Panc1 (cell line): ENCODE data around the gene LTB4R2. TPM values are rescaled to one million over a fixed set of nuclear protein-coding genes. Genes with fewer than 3 reads are reported as not detected.

Experiments
- ATAC-seq: fragments of 200-7000 bp; cut with Tn5 transposase; 2 replicates; pipeline ENCODE4 v1.9.1; 2020; ENCODE audit warnings: mild to moderate bottlenecking, moderate library complexity
- BruUV-seq: library from RNA; stranded (reverse); fragments of 400-500 nt; replicated peaks from 2 replicates; lab custom pipeline; 2021; lab: Mats Ljungman, UMichigan
- CTCF ChIA-PET: fragments of 300-600 bp; sonication (Branson Sonifier 250); formaldehyde crosslinking; loops from one replicate; lab custom pipeline; 2022; ENCODE audit warnings: antibody characterized with exemption; lab: Charles Lee
- POLR2A ChIA-PET: fragments of 300-600 bp; sonication (Branson Sonifier 250); formaldehyde crosslinking; loops from one replicate; lab custom pipeline; 2022; ENCODE audit warnings: antibody characterized with exemption; lab: Charles Lee
- DNase-seq: peaks from one replicate; pipeline ENCODE4 v3.0.0-alpha.2; 2010; ENCODE audit warnings: low read depth, low spot score
- H3K27ac ChIP-seq: 2 replicates; pipeline ENCODE4 v1.5.1; 2011; ENCODE audit warnings: mild to moderate bottlenecking, low read length, inconsistent platforms
- H3K27me3 ChIP-seq: fragments of 200-500 bp; sonication (Bioruptor generic); 2 replicates; pipeline ENCODE4 v1.6.0; 2014; ENCODE audit warnings: low read length, inconsistent platforms; ENCODE audit not compliant: control insufficient read depth, insufficient read depth
- H3K36me3 ChIP-seq: fragments of 200-500 bp; sonication (Bioruptor generic); 2 replicates; pipeline ENCODE4 v1.5.1; 2014; ENCODE audit warnings: inconsistent platforms, mild to moderate bottlenecking, low read length, moderate library complexity; ENCODE audit not compliant: control insufficient read depth, insufficient read depth
- H3K4me1 ChIP-seq: 2 replicates; pipeline ENCODE4 v1.5.1; 2011; ENCODE audit warnings: inconsistent platforms, mild to moderate bottlenecking, low read length, moderate library complexity; ENCODE audit not compliant: control insufficient read depth, insufficient read depth
- H3K4me3 ChIP-seq, 2 experiments: 2 replicates each; pipeline ENCODE4 v1.5.1; 2011 to 2012; ENCODE audit warnings: low read depth in 2 of 2, low read length in 2 of 2, mild to moderate bottlenecking in 2 of 2, inconsistent platforms in 1 of 2, moderate library complexity in 1 of 2
- H3K9me3 ChIP-seq: fragments of 200-500 bp; sonication (Bioruptor generic); 2 replicates; pipeline ENCODE4 v1.5.1; 2014; ENCODE audit warnings: low read depth, mild to moderate bottlenecking, inconsistent platforms, low read length, moderate library complexity; ENCODE audit not compliant: control insufficient read depth, insufficient read depth
- CTCF ChIP-seq: fragments of 450-650 bp; IDR thresholded peaks from 2 replicates; pipeline ENCODE4 v1.5.1; 2017; ENCODE audit warnings: mild to moderate bottlenecking
- POLR2AphosphoS5 ChIP-seq: IDR thresholded peaks from 2 replicates; pipeline ENCODE4 v1.6.1; 2012; ENCODE audit warnings: mild to moderate bottlenecking, low read depth, low read length, moderate library complexity
- SIN3A ChIP-seq: IDR thresholded peaks from 2 replicates; pipeline ENCODE4 v1.6.1; 2012; ENCODE audit warnings: low read depth, mild to moderate bottlenecking, low read length, moderate library complexity, borderline replicate concordance; ENCODE audit not compliant: insufficient read depth
- TCF7L2 ChIP-seq: IDR thresholded peaks from 2 replicates; pipeline ENCODE4 v1.6.1; 2011; ENCODE audit warnings: mild to moderate bottlenecking, low read depth, low read length, inconsistent platforms
- in situ Hi-C: cut with HindIII; loops from 2 replicates; pipeline ENCODE4 v1.10.0; 2016; ENCODE audit warnings: low sequenced_read_pairs, low pct_unique_long_range_greater_than_20kb
- intact Hi-C: fragments of 100-400 bp; cut with micrococcal nuclease; formaldehyde crosslinking; loops from one replicate; pipeline ENCODE4 v1.10.0; 2022; ENCODE audit not compliant: unreplicated experiment
- total RNA-seq: library from RNA; stranded (reverse); gene quantifications from one replicate; pipeline ENCODE4 v1.2.1, GENCODE V29; 2021; ENCODE audit not compliant: unreplicated experiment
- TF ChIP-seq, protein P1 (sequence below), 2 experiments: IDR thresholded peaks; 2 replicates each; pipeline ENCODE4 v1.6.1; 2011 to 2012; ENCODE audit warnings: low read depth in 2 of 2, control low read depth in 1 of 2, low read length in 1 of 2, mild to moderate bottlenecking in 1 of 2, moderate library complexity in 1 of 2; ENCODE audit not compliant: insufficient read depth in 1 of 2

The LTB4R2 gene
- total RNA-seq, 1 experiment from 2014 or later: 6.9 TPM

DNA sequence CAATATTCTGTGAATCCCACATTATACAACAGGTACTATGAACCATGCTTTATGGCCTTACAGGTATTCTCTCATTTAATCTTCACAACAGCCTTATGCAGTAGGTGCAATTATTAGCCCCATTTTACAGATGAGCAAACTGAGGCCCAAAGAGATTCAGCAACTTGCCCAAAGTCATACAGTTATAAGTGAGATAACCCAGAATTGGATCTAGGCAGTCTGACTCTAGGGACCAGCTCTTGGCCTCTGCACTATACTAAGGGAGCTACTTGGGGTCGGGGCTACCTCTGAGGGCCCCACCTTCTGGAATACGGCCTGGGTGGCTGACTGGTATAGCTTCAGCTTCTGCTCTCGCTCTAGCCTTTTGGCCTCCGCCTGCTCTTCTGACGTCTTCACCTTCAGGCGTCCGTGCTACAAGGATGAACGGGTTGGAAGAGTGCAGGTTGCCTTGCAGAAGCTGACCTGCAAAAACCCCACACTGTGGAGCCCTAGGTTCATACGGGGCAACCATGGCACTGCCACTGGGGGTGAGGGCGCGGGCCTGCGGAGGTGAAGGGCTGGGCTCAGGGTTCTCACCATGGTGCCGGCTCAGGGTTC lies 39.3 kb upstream of the LTB4R2 start:
- TF ChIP-seq SIN3A (no peak), POLR2AphosphoS5 (no peak), TCF7L2 (no peak), CTCF (no peak)
- TF ChIP-seq, protein P1, sequence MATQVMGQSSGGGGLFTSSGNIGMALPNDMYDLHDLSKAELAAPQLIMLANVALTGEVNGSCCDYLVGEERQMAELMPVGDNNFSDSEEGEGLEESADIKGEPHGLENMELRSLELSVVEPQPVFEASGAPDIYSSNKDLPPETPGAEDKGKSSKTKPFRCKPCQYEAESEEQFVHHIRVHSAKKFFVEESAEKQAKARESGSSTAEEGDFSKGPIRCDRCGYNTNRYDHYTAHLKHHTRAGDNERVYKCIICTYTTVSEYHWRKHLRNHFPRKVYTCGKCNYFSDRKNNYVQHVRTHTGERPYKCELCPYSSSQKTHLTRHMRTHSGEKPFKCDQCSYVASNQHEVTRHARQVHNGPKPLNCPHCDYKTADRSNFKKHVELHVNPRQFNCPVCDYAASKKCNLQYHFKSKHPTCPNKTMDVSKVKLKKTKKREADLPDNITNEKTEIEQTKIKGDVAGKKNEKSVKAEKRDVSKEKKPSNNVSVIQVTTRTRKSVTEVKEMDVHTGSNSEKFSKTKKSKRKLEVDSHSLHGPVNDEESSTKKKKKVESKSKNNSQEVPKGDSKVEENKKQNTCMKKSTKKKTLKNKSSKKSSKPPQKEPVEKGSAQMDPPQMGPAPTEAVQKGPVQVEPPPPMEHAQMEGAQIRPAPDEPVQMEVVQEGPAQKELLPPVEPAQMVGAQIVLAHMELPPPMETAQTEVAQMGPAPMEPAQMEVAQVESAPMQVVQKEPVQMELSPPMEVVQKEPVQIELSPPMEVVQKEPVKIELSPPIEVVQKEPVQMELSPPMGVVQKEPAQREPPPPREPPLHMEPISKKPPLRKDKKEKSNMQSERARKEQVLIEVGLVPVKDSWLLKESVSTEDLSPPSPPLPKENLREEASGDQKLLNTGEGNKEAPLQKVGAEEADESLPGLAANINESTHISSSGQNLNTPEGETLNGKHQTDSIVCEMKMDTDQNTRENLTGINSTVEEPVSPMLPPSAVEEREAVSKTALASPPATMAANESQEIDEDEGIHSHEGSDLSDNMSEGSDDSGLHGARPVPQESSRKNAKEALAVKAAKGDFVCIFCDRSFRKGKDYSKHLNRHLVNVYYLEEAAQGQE (IDR thresholded peaks at IDR 0.05; ENCODE audit: insufficient read depth in 1 of 2, low read depth in 2 of 2, low read length in 1 of 2): no peak
- Histone ChIP-seq H3K27ac (peak overlapping the region; percentile 84), H3K36me3 (no peaks in the 10 kb centered on the region), H3K4me1 (peaks cover 3% of the 10 kb centered on the region; the same call in 1 of the 2 replicates), H3K9me3 (no peaks in the 10 kb centered on the region), H3K4me3 (peak overlapping the region; percentile 81 to 82), H3K27me3 (no peaks in the 10 kb centered on the region)
- CTCF ChIA-PET: interaction anchor here (0.6 to 1.4 kb wide), 4 partner anchors 28 to 161 kb away, joined by 3 to 6 read pairs (median 4); partner anchors contain the start of gene TINF2
- DNase-seq (no peak), ATAC-seq (peak; percentile 46)
- POLR2A ChIA-PET: no interaction called here
- BruUV-seq: no TSS peak
- intact Hi-C loops: no loop called here
- in situ Hi-C loops: no loop called here

DNA sequence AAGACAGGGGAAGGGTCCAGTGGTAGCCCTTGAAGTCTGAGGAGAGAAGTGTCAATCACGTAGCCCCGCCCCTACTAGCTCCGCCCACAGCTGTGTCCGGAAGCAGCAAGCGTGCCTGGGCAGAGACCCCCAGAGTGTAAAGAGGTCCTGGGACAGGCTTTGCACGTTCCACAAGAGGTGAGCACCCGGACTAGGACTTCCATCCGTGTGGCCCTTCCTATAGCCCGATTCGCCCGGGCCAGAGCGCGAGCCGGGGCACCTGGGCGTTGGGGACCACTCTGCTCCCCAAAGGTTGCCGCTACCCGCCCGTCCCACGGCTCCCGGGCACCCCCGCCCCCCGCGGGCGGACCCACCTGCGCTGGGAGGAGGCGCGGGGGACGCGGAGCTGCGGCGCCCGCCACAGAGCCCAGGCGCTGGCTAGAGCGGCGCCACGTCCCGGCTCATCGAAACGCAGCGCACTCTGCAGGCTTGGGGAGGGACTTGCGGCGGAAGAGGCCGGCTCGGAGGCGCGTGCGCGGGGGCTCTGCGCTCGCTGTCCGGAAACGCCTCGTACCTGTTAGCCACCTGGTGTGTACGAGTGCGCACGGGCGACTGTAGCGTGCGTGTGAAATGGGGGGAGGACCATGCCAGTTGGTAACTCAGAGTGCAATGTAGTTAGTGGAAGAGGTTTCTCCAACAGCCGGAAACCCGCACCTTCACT lies 38.7 kb upstream of the LTB4R2 start, which contains the start of gene RABGGTA:
TSS of gene RABGGTA (minus strand) at position 464 of the 700 bp plus-strand sequence. CDS start 482 bp downstream, outside the sequence.
- no TSS peak for BruUV-seq

More for the DNA sequence above, 38.7 kb upstream of the LTB4R2 start, which contains the start of gene RABGGTA:
- ChIA-PET POLR2A (no interaction called here), CTCF (interaction anchor here (0.6 to 1.4 kb wide), 4 partner anchors 29 to 162 kb away, joined by 3 to 6 read pairs (median 4); partner anchors contain the start of gene TINF2)
- H3K4me3 ChIP-seq: peak within 1 kb of the TSS; percentile 81 to 82
- TF ChIP-seq SIN3A: no peak
- peak; percentile 18; the same call in 1 of the 2 replicates for TF ChIP-seq TCF7L2
- TF ChIP-seq CTCF: peak; percentile 86
- peak; percentile 70; the same call in 1 of the 2 replicates for TF ChIP-seq POLR2AphosphoS5
- TF ChIP-seq, protein P1 (IDR thresholded peaks at IDR 0.05; ENCODE audit: insufficient read depth in 1 of 2, low read depth in 2 of 2, low read length in 1 of 2): peak in 1 of 2 experiments; percentile 37; a peak in 1 of 4 replicates
- H3K27ac ChIP-seq: peak within 1 kb of the TSS; percentile 85
- in situ Hi-C loops: no loop called here
- no peaks in the 10 kb centered on the region for H3K27me3 ChIP-seq
- H3K4me1 ChIP-seq: peaks cover 3% of the 10 kb centered on the region; the same call in 1 of the 2 replicates
- intact Hi-C loops: no loop called here
- no peaks in the 10 kb centered on the region for H3K9me3 ChIP-seq
- DNase-seq (peak; percentile 25), ATAC-seq (peak; percentile 99)
- no peaks in the 10 kb centered on the region for H3K36me3 ChIP-seq
